ENCODE results near the gene C1QTNF1.

Gene C1QTNF1

DNA sequence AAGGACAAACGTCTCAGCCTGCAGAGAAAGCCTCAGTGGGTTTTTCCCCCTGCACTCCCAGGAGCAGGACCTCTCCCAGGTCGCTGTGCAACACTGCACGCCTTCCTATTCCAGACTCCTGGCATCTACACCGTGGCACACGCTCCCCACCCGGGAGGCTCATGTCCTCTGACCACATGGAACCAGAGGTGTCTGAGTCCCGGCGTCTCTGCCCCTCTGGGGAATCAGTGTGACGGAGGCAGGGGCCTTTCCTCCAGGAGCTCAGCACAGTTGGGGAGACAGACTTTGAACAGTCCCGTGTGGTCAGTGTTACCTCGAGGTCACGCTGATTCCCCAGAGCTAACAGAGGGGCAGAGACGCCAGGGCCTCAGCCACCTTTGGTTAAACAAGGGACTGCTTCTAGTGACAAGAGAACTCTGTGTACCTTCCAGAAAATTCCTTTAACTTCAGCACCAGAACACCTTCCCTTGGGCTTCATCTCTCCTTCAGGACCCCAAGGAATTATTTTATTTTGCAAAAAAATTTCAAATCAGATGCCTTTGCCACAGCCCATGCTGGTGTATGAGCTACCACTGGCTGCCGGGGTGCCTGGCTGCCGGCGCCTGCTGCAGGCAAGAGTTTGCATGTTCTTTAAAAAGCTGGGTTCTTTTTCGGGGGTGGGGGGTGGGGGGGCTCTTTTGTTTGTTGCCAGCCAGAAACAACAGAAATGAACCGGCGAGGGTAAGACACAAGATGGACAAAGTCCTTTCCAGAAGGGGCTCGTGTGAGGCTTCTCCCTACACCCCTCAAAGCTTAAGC is 21.0 kb upstream of the C1QTNF1 start:
- TF ChIP-seq JUND (IDR thresholded peaks at IDR 0.05; ENCODE audit: low read depth): no peak
- in situ Hi-C loops (cut with HindIII; ENCODE audit: low pct_unique_long_range_greater_than_20kb, low sequenced_read_pairs): no loop called here
- DNase-seq (ENCODE audit: low read depth in 1 of 2, low spot score in 1 of 2): no peak

DNA sequence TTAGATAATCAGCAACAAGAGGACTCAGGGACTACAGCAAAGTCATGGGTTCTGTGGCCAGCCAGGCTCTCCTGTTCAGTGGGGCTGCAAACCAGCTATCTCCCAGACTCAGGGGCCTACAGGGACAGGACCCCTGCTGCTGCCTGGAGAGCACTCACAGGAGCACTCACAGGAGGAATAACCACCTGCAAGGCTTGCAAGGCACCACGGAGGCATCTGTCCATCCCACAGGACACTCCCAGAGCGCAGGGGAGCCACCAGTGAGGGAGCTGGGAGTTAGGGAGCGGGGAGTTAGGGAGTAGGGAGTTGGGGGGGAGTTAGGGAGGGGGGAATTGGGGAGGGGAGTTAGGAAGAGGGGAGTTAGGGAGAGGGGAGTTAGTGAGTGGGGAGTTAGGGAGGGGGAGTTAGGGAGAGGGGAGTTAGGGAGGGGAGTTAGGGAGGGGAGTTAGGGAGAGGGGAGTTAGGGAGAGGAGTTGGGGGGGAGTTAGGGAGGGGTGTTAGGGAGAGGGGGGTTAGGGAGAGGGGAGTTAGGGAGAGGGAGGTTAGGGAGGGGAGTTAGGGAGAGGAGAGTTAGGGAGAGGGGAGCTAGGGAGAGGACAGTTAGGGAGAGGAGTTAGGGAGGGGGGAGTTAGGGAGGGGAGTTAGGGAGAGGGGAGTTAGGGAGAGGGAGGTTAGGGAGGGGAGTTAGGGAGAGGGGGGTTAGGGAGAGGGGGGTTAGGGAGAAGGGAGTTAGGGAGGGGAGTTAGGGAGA is 20.1 kb upstream of the C1QTNF1 start:
- TF ChIP-seq JUND (IDR thresholded peaks at IDR 0.05; ENCODE audit: low read depth): no peak
- in situ Hi-C loops (cut with HindIII; ENCODE audit: low pct_unique_long_range_greater_than_20kb, low sequenced_read_pairs): no loop called here
- no peak for DNase-seq (ENCODE audit: low read depth in 1 of 2, low spot score in 1 of 2)

DNA sequence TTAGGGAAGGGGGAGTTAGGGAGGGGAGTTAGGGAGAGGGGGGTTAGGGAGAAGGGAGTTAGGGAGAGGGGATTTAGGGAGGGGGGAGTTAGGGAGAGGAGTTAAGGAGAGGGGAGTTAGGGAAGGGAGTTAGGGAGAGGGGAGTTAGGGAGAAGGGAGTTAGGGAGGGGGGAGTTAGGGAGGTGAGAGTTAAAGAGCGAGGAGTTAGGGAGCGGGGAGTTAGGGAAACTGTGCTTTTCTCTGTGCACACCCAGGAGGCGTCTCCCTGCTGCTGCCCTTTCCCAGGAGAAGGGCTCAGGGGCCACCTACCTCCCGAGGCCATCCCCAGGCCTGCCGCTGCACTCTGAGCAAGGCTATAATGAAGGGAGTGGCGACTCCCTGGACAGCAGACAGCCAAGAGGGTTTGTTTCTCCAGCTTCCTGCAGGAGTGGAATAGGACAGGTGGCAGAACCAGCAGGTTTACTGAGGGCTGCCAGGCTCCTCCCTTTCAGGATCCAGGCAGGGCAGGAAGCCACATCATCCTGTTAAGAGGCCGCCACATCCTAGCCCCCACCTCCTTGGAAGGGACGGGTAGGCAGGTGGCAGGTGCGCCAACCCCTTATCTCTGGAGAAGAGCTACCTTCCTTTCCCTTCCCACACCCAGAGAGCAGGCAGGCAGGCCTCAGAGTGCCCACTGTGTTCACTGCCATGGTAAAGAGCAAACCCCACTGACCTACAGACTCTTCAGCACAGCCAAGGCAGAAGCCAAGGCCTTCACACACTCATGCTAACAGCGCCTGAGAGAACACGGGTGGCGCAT is 18.7 kb upstream of the C1QTNF1 start:
- TF ChIP-seq JUND (IDR thresholded peaks at IDR 0.05; ENCODE audit: low read depth): no peak
- peak; percentile 83 to 97 for DNase-seq (ENCODE audit: low read depth in 1 of 2, low spot score in 1 of 2)
- in situ Hi-C loops (cut with HindIII; ENCODE audit: low pct_unique_long_range_greater_than_20kb, low sequenced_read_pairs): no loop called here

DNA sequence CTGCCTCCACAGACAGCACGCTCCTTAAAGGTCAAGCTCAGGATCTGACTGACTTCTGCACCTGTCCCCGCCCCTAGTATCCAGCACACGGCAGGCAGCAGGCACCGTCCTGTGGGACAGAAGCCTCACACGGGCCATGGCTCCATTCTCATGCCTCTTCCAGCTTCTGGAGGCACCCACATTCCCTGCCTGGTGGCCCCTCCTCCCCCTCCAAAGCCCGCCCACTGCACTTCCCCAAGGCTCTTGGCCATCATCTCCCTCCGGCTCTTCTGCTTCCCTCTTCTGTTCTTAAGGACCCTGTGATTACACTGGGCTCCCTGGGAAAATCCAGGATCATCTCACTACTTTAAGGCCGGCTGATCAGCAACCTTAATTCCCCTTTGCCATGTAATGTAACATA is 17.9 kb upstream of the C1QTNF1 start:
- in situ Hi-C loops (cut with HindIII; ENCODE audit: low pct_unique_long_range_greater_than_20kb, low sequenced_read_pairs): no loop called here
- peak in 1 of 2 experiments; percentile 62 for DNase-seq (ENCODE audit: low read depth in 1 of 2, low spot score in 1 of 2)

DNA sequence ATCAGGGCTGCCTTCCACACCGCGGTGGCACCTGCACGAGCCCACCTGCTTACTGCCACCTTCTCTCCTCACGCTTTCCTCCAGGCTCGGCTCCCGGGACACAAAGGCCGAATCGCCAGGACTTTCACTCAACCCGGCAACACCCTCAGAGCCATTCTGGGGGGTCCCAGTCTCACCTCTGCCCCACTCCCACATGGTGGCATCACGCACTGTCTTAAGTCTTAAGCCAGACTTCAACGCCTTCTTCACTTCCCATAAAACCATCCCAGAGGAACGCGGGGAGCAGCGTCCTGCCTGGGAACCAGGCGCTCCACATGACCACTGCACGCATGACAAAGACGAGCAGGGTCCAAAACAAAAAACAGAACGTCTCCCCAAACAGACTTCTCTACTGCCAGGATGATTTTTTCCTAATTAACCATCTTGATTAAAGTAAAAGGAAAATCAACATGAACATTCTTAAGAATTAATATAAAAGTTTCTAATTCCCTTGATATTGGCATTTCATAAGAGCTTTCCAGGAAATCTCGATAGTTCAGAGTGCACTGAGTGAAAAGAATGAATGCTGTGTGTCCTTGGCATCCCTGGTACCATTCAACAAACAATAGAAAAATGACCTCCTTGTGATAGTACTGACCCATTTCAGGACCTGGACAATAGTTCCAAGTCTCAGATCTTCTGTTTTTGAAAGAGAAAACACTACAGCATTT is 17.0 kb upstream of the C1QTNF1 start:
- no peak for TF ChIP-seq JUND (IDR thresholded peaks at IDR 0.05; ENCODE audit: low read depth)
- in situ Hi-C loops (cut with HindIII; ENCODE audit: low pct_unique_long_range_greater_than_20kb, low sequenced_read_pairs): no loop called here
- DNase-seq (ENCODE audit: low read depth in 1 of 2, low spot score in 1 of 2): no peak

More for the DNA sequence above, 17.9 kb upstream of the C1QTNF1 start:
- TF ChIP-seq JUND (IDR thresholded peaks at IDR 0.05; ENCODE audit: low read depth): no peak

DNA sequence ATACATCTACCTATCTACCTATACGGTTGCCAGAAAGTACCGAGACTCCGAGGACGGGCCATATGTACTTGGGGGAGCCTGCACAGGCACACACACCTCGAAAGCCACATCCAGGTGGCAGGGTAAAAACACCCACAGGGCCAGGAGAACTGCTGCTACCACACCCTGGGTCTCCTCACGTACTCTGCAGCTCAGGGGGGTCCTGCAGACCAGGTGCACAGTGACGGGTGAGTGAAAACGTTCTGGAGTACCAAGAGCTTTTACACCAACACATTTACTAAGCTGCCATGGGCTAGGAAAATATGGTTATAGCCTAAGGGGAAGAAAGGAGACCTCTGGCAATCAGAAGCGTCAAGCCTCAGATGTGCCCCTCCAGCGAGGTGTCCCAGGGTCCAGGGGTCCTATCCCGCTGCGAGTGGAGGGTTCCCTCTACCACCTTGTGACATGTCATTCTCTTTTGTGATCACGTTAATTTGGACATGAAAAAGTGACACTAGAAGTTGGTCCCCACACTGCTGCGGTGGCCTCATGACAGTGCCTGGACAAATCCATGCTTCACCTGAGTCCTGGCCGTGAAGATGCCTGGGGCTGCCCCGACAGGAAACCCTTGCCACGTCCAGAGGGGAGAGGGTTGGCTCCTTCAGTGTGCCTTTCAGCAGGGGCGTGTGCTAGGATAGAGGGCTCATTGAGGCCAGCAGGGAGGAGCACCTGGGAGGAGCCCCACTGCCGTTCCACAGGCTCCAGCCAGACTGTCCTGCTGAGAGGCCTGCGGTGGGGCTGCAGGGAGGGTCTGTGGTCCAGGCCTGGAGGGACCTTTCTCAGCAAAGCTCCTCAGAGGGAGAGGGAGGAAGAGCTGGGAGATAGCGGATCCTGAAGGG is 16.2 kb upstream of the C1QTNF1 start:
- no peak for TF ChIP-seq JUND (IDR thresholded peaks at IDR 0.05; ENCODE audit: low read depth)
- DNase-seq (ENCODE audit: low read depth in 1 of 2, low spot score in 1 of 2): no peak
- in situ Hi-C loops (cut with HindIII; ENCODE audit: low pct_unique_long_range_greater_than_20kb, low sequenced_read_pairs): no loop called here

DNA sequence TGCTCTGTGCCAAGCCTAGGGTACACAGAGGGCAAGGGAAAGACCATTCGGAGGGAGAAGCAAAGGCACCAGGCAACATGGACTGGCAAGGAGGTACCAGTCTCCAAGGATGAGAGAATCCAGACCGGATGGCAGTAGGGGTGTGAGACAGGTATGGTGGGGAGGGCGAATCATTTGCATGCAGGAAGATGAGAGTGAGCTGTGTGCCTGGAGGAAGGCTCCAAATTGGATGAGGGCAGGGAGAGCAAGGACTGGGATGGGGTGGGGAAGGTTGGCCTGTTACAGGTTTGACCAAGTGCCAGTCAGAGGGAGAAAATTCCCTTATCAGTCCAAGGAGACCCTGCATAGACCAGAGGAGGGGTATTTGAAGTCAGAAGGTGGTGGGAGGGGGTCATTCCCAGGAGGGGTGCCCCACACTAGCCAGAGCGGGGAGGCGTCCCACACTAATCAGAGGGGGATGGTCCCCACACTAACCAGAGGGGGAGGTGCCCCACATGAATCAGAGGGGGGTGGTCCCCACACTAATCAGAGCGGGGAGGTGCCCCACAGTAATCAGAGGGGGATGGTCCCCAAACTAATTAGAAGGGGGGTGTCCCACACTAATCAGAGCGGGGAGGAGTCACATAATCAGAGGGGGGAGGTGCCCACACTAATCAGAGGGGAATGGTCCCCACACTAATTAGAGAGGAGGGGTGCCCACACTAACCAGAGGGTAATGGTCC is 15.1 kb upstream of the C1QTNF1 start:
- no peak for DNase-seq (ENCODE audit: low read depth in 1 of 2, low spot score in 1 of 2)
- no peak for TF ChIP-seq JUND (IDR thresholded peaks at IDR 0.05; ENCODE audit: low read depth)
- in situ Hi-C loops (cut with HindIII; ENCODE audit: low pct_unique_long_range_greater_than_20kb, low sequenced_read_pairs): no loop called here

DNA sequence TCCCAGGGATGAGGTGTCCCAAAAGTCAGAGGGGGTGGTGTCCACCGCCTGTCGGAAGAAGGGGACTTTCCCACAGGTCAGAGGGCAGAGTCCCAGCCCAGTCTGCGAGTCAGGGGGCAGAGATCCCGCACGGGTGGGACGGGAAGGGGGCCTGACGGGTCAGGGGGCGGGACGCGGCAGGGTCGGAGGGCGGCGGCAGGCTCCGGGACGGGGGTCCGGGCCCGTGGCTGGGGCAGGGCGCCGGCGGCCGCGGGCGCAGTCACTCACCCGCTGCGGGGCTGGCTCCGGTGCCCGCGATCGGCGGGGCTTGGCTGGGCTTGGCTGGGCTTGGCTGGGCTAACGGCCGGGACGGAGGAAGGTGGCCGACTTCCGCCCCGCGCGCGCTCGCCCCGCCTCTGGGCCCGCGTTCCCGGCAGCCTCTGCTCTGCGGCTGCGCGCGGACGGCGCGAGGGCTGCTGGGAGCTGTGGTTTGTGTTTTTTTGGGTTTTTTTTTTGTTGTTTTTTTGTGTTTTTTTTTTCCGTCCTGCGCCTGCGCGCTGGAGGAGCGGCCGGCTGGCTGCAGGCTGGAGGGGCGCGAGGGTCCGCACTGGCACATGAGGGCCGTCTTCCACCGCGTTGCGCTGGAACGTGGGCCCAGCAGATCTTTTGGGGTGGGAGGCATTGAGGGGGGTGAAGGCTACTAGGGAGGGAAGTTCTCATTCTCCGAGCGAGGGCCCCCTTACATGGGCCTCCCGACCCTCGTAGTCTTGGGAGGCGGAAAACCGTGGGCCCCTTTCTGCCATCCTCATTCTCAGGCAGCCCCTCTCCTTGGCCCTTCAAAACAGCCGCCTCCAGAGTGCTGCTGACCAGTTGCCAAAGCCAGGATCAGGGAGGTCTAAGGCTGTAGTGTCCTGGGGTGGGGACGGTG is 14.3 kb upstream of the C1QTNF1 start, which contains the start of gene CANT1:
CANT1 (minus strand) TSS at position 368 of the 907 bp plus-strand sequence. CDS start 12,142 bp downstream, outside the sequence.
- no peak for TF ChIP-seq JUND (IDR thresholded peaks at IDR 0.05; ENCODE audit: low read depth)

DNA sequence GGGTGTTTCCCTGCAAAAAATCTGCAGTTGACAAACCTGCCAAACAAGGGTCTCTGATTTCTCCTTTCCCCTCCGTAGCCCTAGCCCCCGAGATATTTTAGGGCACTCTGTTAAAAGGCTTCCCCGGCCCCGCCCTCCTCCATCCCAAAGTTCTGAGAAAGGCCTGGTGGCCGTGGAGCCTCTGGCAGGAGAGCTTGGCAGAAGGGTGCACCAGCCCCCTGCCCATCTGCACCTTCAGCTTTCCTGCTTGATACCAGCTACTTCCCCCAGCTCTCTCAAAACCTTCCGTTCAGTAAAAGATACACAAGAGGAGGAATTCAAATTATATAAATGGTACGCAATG is 13.7 kb upstream of the C1QTNF1 start:
- no peak for TF ChIP-seq JUND (IDR thresholded peaks at IDR 0.05; ENCODE audit: low read depth)
- in situ Hi-C loops (cut with HindIII; ENCODE audit: low pct_unique_long_range_greater_than_20kb, low sequenced_read_pairs): no loop called here
- DNase-seq (ENCODE audit: low read depth in 1 of 2, low spot score in 1 of 2): no peak

More for the DNA sequence above, 14.3 kb upstream of the C1QTNF1 start, which contains the start of gene CANT1:
- peak; percentile 76 to 90 for DNase-seq (ENCODE audit: low read depth in 1 of 2, low spot score in 1 of 2)
- in situ Hi-C loops (cut with HindIII; ENCODE audit: low pct_unique_long_range_greater_than_20kb, low sequenced_read_pairs): no loop called here
